NCI-H460 (cell line): ENCODE results near the gene RARS2. TPM values are rescaled to one million over a fixed set of nuclear protein-coding genes. Genes with fewer than 3 reads are reported as not detected.
"Not testable (repeated sequence)": the region's sequence is repeated elsewhere in the genome, so short reads cannot be mapped to it uniquely, and the experiment has no call there.

Source experiments
- DNase-seq: peaks from one replicate; pipeline ENCODE4 v3.0.0-alpha.2; 2016; ENCODE audit warnings: low read depth; ENCODE audit errors: extremely low read depth
- polyA plus RNA-seq: library from polyadenylated mRNA; depleted of rRNA; stranded (reverse); fragments of >200 nt; gene quantifications from 2 replicates; pipeline ENCODE4 v1.2.3, GENCODE V29; 2014; cell fraction: nucleus; rRNA removed
- total RNA-seq: library from RNA; depleted of rRNA; stranded (reverse); fragments of >200 nt; shearing (Covaris generic); gene quantifications from 2 replicates; pipeline ENCODE4 v1.2.3, GENCODE V29; 2014; rRNA removed

Gene RARS2, protein sequence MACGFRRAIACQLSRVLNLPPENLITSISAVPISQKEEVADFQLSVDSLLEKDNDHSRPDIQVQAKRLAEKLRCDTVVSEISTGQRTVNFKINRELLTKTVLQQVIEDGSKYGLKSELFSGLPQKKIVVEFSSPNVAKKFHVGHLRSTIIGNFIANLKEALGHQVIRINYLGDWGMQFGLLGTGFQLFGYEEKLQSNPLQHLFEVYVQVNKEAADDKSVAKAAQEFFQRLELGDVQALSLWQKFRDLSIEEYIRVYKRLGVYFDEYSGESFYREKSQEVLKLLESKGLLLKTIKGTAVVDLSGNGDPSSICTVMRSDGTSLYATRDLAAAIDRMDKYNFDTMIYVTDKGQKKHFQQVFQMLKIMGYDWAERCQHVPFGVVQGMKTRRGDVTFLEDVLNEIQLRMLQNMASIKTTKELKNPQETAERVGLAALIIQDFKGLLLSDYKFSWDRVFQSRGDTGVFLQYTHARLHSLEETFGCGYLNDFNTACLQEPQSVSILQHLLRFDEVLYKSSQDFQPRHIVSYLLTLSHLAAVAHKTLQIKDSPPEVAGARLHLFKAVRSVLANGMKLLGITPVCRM
- 18.4 and 21.0 TPM in 2 replicates for total RNA-seq
- polyA plus RNA-seq = 14.2 and 20.9 TPM in 2 replicates

DNA sequence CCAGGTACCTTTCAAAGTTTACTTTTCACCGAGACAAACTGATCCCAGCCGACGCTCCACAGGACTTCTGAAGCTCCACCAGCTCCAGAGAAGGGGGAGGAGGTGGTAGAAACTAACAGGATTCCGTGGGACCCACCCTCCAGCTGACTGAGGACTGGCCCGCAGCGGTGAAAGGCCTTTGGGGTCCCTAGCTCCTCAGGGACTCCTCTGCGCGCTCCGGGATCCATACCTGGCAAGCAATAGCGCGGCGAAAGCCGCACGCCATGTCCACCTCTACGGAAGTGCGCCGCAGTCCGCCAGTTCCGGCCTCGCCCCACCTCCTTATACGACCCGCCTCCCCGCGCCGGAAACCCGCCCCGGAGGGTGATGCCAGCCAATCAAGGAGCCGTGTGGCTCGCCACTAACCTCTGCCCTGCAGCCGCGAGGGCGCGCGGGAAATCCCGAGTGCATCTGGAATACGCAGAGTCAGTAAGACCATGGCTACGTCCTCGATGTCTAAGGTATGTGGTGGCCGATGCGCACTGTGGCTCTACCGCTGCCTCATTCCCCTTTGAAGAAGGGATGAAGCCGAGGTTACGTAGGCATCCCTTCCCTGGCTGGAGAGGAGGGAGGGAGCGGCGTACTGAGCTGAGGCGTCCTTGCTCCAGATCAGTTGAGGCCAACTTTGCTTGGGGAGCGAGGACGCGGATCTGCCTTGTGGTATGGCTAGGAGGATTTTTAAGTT is at the start of gene RARS2, which contains the start of gene ORC3:
Gene RARS2, minus strand, starts transcription at position 295 of the 724 bp plus-strand sequence. Its CDS starts 30 bp downstream, at position 265.
Gene ORC3, plus strand, starts transcription at position 443 of the 724 bp plus-strand sequence. Its CDS starts 34 bp downstream, at position 477.
- DNase-seq = peak; percentile 87

DNA sequence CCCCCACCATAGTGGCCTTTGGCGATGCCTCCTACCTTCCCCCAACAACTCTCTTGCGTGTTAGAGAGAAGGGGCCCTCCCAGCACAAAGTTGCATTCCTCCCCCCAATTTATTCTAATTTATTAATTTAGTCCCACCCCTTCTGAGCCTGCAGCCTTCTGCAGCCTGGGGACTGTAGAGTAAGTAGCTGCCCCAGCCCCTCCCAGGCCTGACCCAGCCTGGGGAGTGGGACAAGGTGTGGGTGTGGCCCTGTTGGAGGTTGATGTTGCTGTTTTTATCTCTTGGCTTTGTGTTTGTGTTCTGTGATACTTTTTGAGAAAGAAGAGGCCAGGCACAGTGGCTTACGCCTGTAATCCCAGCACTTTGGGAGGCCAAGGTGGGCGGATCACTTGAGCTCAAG is 49.6 kb upstream of the RARS2 start:
- DNase-seq = no peak

DNA sequence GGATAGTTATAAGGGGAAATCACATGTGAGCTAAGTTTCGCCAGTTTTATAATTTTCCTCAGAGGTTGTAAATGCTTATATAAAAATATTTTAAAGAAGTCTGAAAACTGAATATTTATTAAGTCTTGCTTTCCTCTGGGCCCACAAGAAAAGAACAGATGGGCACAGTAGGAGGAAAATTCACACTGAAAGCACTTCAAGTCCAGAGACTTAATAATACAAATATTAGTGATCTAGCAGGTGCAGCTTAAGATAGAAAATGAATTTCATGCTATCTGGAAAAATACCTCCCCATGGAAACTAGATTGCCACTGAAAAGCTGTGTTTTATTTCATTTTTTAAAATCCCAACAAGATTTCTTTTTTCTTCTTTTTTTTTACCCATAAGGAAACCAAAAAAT is 47.3 kb upstream of the RARS2 start:
- DNase-seq = no peak

DNA sequence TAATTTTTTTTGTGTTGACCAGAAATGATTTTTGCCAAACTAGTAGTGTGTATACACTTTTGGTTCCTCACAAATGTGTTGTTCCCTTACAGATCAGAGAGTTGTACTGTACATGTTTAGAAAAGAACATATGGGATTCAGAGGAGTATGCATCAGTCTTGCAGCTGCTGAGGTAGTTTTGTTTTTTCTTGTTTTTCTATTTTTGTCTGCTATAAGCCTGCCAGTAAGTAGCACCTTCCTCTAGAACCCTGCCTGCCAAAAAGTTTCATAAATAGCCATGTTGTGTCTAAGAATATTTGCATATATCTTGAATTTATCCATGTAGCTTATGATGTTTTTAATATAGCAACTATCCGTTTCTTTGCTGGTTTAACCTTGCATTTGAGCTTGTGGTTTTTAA is 46.5 kb upstream of the RARS2 start:
- DNase-seq = no peak

DNA sequence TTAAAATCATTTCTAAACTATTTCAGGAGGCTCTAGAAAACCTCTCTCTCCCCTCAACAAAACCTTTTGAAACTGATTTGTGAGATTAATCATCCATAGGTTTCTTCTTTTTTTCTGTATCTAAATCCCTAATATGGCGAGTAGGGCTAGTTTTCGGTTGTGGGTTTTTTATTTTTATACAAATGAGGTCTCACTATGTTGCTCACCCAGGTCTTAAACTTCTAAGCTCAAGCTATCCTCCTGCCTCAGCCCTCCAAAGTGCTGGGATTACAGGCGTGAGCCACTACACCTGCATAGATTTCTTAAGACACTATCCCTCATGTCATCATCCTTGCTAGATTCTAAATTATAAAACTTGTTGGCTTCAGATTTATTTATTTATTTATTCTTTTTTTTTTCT is 44.1 kb upstream of the RARS2 start:
- DNase-seq = no peak

DNA sequence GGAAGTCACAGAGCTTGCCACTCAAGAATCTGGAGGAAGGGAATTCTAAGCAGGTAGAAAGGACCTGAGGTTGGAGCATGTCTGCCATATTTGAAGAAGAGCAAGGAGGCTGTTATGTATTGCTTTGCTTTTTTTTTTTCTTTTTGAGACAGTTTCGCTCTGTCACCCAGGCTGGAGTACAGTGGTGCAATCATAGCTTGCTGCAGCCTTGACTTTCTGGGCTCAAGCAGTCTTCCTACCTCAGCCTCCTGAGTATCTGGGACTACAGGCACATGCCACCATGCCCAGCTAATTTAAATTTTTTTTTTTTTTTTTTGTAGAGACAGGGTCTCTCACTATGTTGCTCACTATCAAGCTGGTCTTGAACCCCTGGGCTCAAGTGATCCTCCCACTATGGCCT is 41.0 kb upstream of the RARS2 start:
- DNase-seq = no peak

DNA sequence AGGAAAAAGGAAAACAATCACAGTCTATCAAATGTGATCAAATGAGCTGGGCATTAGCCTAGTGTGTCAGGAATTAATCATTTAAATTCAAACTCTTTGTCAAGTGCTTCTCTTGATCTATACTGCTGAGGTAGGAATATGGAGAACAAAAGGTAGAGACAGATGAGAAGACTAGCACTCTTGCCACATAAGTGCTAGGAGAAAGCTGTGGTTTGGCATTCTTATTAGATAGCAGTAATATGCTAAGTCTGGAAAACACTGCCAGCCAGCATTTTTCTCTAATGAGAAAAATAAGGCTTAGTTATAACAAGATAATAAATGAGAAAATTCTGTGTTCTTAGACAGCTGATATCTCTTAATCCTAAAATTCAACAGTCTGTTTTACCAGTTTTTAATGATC is 39.1 kb upstream of the RARS2 start:
- no peak for DNase-seq

DNA sequence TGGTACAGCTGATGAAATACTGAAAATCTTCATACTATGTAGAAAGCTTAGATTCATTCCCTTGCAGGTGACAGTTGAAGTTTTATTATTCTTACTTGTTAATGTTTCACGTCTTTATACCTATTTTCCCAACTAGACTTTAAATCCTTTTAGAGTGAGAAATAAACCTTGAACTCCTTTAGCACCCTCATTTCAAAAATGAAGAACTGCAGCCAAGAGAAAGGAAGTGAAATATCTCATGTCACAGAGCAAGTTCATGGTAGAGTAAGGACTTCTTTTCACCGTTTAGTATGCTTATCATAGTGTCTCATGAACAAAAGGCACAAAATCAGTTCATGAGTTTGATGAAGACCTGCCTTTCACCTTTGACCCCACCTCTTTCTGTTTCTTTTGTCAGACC is 38.6 kb upstream of the RARS2 start:
- no peak for DNase-seq

DNA sequence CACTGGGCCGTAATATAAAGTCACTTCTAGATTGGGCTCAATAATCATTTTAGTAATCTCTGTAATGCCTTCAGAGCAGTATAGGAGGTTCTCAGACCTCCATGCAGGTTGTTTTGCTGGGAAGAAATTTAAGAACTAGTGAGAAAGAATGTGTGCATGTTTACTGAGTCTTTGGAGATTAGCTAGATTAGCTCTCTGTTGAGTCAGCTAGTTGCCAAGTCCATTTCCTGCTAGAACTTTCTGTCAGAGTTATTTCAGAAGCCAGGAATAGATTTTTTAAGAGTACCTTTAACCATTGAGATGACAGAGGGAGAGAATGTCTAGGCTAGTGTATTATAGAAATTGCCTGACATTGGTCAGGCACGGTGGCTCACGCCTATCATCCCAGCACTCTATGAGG is 33.5 kb upstream of the RARS2 start:
- no peak for DNase-seq

DNA sequence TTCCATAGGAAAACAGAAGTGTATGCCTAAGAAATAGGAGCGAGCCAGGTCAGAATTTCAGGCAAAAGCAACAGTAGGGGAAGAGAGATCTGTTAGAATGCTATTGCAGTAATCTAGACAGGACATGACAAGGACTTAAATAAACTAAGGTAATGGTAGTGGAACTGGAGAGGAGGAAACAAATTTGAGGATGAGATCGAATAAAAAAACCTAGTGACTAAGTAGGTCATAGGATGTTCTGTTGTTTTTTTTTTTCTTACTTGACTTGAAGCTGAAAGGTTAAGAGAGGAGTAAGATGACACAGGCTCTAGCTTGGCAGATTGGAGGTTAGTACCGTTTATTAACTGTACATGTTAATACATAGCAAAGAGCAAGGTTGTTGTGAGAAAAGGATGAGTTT is 28.7 kb upstream of the RARS2 start:
- DNase-seq = no peak

DNA sequence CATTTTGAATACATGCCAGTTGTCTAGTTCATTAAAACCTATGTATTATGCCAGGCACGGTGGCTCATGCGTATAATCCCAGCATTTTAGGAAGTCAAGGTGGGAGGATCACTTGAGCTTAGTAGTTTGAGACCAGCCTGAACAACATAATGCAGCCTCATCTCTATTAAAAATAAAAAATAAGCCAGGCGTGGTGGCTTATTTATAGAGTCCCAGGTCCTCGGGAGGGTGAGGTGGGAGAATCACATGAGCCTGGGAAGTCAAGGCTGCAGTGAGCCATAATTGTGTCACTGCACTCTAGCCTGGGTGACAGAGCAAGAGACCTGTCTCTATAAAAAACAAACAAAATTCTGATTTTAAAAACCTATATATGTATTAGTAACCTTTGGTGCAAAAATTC is 27.6 kb upstream of the RARS2 start:
- no peak for DNase-seq

DNA sequence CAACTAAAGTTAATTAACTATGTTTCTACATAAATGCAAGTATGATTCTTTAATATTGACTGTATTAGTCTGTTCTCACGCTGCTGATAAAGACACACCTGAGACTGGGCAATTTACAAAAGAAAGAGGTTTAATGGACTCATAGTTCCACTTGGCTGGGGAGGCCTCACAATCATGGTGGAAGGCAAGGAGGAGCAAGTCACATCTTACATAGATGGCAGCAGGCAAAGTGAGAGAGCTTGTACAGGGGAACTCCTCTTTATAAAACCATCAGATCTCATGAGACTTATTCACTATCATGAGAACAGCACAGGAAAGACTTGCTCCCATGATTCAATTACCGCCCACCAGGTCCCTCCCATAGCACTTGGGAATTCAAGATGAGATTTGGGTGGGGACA is 23.2 kb upstream of the RARS2 start:
- DNase-seq = not testable (repeated sequence)

DNA sequence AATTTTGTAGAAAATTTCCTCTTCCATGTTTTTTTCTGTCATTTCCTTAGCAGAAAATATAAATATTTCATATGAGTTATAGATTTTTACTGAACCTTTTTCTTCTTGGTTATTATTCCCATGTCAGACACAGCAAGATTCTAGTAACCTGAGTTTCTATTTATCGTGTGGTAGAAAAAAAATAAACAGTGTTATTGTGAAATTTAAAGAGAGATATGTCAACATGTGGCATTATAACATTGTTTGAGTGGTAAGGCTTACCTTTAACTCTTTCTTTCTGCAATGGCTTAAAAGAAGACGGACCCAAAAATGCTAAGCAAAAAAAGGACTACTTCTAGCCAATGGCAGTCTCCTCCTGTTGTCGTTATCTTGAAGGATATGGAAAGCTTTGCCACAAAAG is 19.0 kb upstream of the RARS2 start:
- no peak for DNase-seq

DNA sequence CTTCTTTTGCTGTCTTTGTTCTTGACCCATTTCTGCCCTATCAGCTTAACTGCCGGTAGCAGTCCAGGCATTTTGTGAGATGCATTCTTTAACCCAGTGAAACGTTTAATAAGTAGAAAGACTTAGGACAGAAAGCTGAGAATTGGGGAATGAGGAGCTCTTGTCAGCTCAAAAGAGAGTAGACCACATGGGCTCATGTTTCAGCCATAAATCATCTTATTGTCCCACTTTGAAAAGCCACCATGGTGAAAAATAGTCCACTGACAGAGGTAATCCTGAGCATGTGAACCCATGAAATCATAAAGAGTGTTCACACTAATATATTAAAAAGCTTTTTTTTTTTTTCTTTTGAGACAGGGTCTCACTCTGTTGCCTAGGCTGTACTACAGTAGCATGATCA is 16.4 kb upstream of the RARS2 start:
- DNase-seq = no peak

DNA sequence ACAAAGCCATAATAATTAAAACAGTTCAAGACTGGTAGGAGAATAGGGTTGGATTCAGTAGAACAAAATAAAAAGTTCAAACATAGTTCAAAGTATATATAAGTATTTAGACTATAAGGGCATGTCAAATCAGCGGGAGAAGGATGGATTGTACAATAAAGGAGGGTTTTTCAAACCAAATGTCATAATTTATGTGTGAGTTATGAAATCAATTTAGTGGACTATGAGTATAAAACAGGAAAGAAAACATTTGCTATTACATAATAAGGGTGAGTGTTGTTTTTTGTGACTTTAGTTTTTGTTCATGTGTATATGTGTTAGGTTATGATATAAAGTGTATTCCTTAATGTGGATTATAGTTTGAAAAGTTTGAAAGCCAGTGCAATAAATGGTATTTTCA is 10.8 kb upstream of the RARS2 start:
- DNase-seq = no peak

DNA sequence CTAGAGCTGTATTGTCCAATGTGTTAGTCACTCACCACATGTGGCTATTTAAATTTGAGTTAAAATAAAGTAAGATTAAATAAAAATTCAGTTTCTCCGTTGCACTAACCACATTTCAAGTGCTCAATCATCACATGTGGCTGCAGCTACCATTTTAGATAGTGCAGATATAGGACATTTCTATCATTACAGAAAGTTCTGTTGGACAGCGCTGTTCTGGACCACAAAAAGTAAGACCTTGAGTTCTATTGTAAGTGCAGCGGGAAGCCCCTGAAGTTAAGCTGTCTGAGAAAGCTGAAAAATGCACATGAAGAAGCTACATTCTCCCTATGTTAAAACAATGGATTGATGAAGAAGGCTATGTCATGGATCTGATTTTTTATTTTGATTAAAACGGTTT is 1.2 kb upstream of the RARS2 start:
- no peak for DNase-seq

DNA sequence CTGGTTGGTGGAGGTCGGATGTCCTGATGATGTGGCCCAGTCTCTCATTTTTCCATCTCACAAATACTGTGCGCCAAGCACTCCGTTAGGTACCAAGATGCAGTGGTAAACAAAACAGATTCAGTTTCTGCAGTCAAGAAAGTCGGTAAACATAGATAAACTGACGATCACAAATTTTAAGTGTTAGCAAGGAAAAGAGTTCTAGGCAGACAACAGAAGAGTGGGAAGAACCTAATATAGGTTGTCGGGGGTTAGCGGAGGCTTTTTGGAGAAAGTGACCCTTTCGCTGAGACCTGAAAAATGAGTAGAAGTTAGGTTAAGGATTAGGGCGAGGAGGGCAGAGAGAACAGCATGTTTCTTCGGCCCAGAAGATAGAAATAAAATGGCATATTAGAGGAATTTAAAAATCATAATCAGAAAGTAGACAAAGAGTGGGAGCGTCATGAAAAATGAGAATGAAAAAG is 662 bp upstream of the RARS2 start:
- DNase-seq = no peak

DNA sequence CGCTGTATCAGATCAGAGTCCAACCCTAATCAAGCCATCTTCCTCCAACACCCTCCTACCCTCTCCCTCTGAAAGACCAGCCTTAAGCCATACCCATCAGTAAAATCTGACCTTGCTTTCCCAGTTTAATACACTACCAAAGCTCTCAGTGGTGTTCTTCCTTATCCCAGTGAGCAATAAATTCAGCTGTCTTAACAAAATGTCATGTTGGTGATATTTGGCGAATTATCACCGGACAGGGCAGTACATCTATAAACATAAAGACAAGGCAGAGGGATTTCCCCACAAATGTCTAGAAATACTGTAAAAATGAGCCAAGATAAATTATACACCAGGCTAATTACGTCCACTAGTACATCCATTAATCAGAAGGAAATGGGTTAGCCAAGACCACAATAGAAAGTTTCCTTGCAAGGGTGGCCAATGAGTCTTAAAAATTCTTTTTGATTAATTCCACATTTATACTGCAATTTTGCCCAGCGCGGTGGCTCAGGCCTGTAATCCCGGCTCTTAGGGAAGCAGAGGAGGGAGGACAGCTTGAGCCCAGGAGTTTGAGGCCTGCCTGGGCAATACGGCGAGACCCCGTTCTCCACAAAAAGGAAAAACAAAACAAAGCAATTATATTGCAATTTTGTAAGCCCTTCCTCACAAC is 905 bp downstream of the RARS2 start:
- DNase-seq = no peak

DNA sequence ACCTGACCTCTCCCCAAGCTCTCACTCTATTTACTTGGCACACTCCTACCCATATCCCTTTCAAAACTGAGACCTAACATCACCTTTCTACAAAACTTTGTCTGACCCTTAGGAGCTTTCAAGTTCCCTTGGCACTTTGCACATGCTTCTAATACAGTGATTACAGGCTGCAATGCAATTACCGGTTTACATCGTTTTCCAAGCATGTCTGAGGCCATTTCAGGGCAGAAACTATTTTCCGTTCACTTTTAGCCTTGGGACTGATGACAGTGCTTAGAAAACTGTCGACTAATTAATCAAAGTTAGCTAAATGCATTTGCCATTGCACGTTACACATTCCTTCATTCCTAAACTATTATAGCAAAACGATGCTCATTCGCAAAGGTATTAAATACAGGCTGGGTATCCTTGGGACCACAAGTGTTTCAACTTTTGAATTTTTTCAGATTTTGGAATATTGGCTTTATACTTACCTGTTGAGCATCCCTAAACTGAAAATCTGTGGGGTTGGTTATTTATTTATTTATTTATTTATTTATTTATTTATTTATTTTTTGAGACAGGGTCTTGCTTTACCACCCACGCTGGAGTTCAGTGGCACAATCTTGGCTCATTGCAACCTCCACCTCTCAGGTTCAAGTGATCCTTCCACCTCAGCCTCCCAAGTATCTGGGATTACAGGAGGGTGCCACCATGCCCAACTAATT is 3.3 kb downstream of the RARS2 start:
- no peak for DNase-seq

DNA sequence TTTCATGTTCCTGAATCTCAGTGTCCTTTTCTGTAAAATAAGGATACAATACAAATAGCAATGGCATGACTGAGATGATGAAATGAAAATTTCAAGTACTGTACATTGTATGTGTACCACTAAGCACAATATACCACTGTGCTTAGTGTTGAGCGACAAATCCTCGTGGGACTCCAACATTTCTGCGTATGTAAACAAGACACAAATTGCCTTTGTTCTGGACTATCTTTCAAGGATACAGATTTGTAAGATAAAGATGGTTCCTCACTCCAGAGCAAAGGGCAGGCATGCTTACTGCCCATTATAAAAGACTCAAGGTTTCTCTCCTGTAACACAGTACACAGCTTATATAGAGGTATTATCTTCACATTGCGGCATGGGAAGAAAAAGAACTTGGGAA is 6.0 kb downstream of the RARS2 start:
- DNase-seq = no peak
